Frontal cortex (tissue), 4 donors: ENCODE data around the gene ZCCHC14. TPM values are rescaled to one million over a fixed set of nuclear protein-coding genes. Genes with fewer than 3 reads are reported as not detected.

Experiments
- DNase-seq, 2 donors: peaks; one replicate each; pipeline ENCODE4 v3.0.0; 2012; ENCODE audit warnings: low spot score in 2 of 2
- FAIRE-seq: peaks from 2 replicates; lab custom pipeline; 2012; peaks lifted over from hg19 to GRCh38; lab: Jason Lieb, UNC
- total RNA-seq: library from RNA; depleted of rRNA; stranded (reverse); fragments of >200 nt; gene quantifications from one replicate; pipeline ENCODE4 v1.2.3, GENCODE V29; 2014
- donor health status: control.
- donor health status: control.
- donor health status: control.

Gene ZCCHC14
- total RNA-seq, 1 donor from 2014 or later: 26.1 TPM

- FAIRE-seq (no peak), DNase-seq (no peak)
Observed at GRCh38 chr16:87418216-87418615, 74.6 kb downstream of the ZCCHC14 start.

- DNase-seq (no peak), FAIRE-seq (no peak)
Observed at GRCh38 chr16:87417528-87417910, 75.3 kb downstream of the ZCCHC14 start.

- DNase-seq: peak in 1 of 2 donors; percentile 54
- peak; percentile 34 for FAIRE-seq
Observed at GRCh38 chr16:87416826-87417527, 75.8 kb downstream of the ZCCHC14 start.

GRCh38 chr16:87415441-87415840, 77.4 kb downstream of the ZCCHC14 start:
- FAIRE-seq: no peak
- no peak for DNase-seq

GRCh38 chr16:87414251-87414680, 78.6 kb downstream of the ZCCHC14 start:
- DNase-seq (no peak), FAIRE-seq (no peak)

- no peak for DNase-seq
- FAIRE-seq: no peak
Observed at GRCh38 chr16:87412996-87413421, 79.8 kb downstream of the ZCCHC14 start.

GRCh38 chr16:87412371-87412995, 80.3 kb downstream of the ZCCHC14 start:
- DNase-seq (no peak), FAIRE-seq (no peak)

- FAIRE-seq: no peak
- no peak for DNase-seq
Observed at GRCh38 chr16:87411375-87412271, 81.2 kb downstream of the ZCCHC14 start.

- FAIRE-seq: no peak
- no peak for DNase-seq
Observed at GRCh38 chr16:87410968-87411367, 81.9 kb downstream of the ZCCHC14 start.

GRCh38 chr16:87410530-87410929, 82.3 kb downstream of the ZCCHC14 start:
- FAIRE-seq (no peak), DNase-seq (no peak)

- FAIRE-seq: no peak
- DNase-seq: no peak
Observed at GRCh38 chr16:87409781-87410180, 83.0 kb downstream of the ZCCHC14 start.

- no peak for DNase-seq
- no peak for FAIRE-seq
Observed at GRCh38 chr16:87409153-87409552, 83.7 kb downstream of the ZCCHC14 start.

- no peak for DNase-seq
- no peak for FAIRE-seq
Observed at GRCh38 chr16:87407511-87408112, 85.2 kb downstream of the ZCCHC14 start.

- FAIRE-seq (no peak), DNase-seq (no peak)
Observed at GRCh38 chr16:87406495-87407088, 86.2 kb downstream of the ZCCHC14 start.

GRCh38 chr16:87404764-87405625, 87.8 kb downstream of the ZCCHC14 start:
- no peak for DNase-seq
- FAIRE-seq: no peak

- FAIRE-seq: no peak
- no peak for DNase-seq
Observed at GRCh38 chr16:87395181-87395842, 97.5 kb downstream of the ZCCHC14 start.

- no peak for DNase-seq
- FAIRE-seq: no peak
Observed at GRCh38 chr16:87393680-87394055, 99.2 kb downstream of the ZCCHC14 start.
